A673 (cell line): ENCODE results near the gene MSH3. TPM values are rescaled to one million over a fixed set of nuclear protein-coding genes. Genes with fewer than 3 reads are reported as not detected.
"Not testable (repeated sequence)": the region's sequence is repeated elsewhere in the genome, so short reads cannot be mapped to it uniquely, and the experiment has no call there.

Source experiments
- BruUV-seq: library from RNA; stranded (reverse); fragments of 400-500 nt; replicated peaks from 2 replicates; lab custom pipeline; 2021; lab: Mats Ljungman, UMichigan
- CTCF ChIA-PET: fragments of 300-600 bp; sonication (Branson Sonifier 250); formaldehyde crosslinking; loops from one replicate; lab custom pipeline; 2022; ENCODE audit warnings: antibody characterized with exemption; lab: Charles Lee
- POLR2A ChIA-PET: fragments of 300-600 bp; sonication (Branson Sonifier 250); formaldehyde crosslinking; loops from one replicate; lab custom pipeline; 2022; ENCODE audit warnings: antibody characterized with exemption; ENCODE audit not compliant: low non-redundant PET; lab: Charles Lee
- DNase-seq: peaks from one replicate; pipeline ENCODE4 v3.0.0-alpha.2; 2015; ENCODE audit warnings: low spot score
- H3K27ac ChIP-seq: fragments of 200-600 bp; sonication (generic); 2 replicates; pipeline ENCODE4 v1.5.1; 2016; ENCODE audit warnings: mixed run types, low read depth, mild to moderate bottlenecking, mixed read lengths, antibody characterized with exemption, low read length; ENCODE audit not compliant: poor library complexity, severe bottlenecking
- H3K27me3 ChIP-seq: fragments of 200-600 bp; sonication (generic); replicated peaks from 2 replicates; pipeline ENCODE4 v1.6.1; 2017; ENCODE audit warnings: mixed run types, low read depth, mild to moderate bottlenecking, mixed read lengths, antibody characterized with exemption, low read length; ENCODE audit not compliant: insufficient read depth, poor library complexity
- H3K36me3 ChIP-seq: fragments of 200-600 bp; sonication (generic); 2 replicates; pipeline ENCODE4 v1.6.1; 2016; ENCODE audit warnings: mixed run types, mild to moderate bottlenecking, mixed read lengths, antibody characterized with exemption, low read length; ENCODE audit not compliant: insufficient read depth, poor library complexity, severe bottlenecking
- H3K4me1 ChIP-seq: fragments of 200-600 bp; sonication (generic); 2 replicates; pipeline ENCODE4 v1.6.1; 2017; ENCODE audit warnings: mixed run types, mild to moderate bottlenecking, mixed read lengths, antibody characterized with exemption, low read length; ENCODE audit not compliant: insufficient read depth, poor library complexity, severe bottlenecking
- H3K4me3 ChIP-seq: fragments of 200-600 bp; sonication (generic); 2 replicates; pipeline ENCODE4 v1.5.1; 2016; ENCODE audit warnings: low read depth, mixed run types, mild to moderate bottlenecking, mixed read lengths, low read length; ENCODE audit not compliant: poor library complexity, severe bottlenecking
- H3K9me3 ChIP-seq: fragments of 200-600 bp; sonication (generic); 2 replicates; pipeline ENCODE4 v1.6.1; 2016; ENCODE audit warnings: mixed run types, low read depth, mild to moderate bottlenecking, mixed read lengths, antibody characterized with exemption, low read length; ENCODE audit not compliant: poor library complexity, severe bottlenecking
- EZH2 ChIP-seq: fragments of 200-600 bp; sonication (generic); IDR thresholded peaks from 2 replicates; pipeline ENCODE4 v1.6.1; 2017; ENCODE audit warnings: borderline replicate concordance, low read depth, mild to moderate bottlenecking, mixed read lengths, antibody characterized with exemption, low read length; ENCODE audit not compliant: poor library complexity, severe bottlenecking
- intact Hi-C: fragments of 100-400 bp; cut with micrococcal nuclease; formaldehyde crosslinking; loops from one replicate; pipeline ENCODE4 v1.10.0; 2022; ENCODE audit not compliant: unreplicated experiment
- total RNA-seq: library from RNA; stranded (reverse); gene quantifications from 2 replicates; pipeline ENCODE4 v1.2.3, GENCODE V29; 2021
- TF ChIP-seq, protein P1 (sequence below): fragments of 300-800, 200-600 bp; sonication (generic); conservative IDR thresholded peaks from 2 replicates; pipeline ENCODE4 v1.5.1; 2017; ENCODE audit warnings: low read depth, mild to moderate bottlenecking, antibody characterized with exemption, low read length, moderate library complexity, mixed read lengths

The MSH3 gene
- total RNA-seq, 1 experiment from 2014 or later = 16.2 TPM

DNA sequence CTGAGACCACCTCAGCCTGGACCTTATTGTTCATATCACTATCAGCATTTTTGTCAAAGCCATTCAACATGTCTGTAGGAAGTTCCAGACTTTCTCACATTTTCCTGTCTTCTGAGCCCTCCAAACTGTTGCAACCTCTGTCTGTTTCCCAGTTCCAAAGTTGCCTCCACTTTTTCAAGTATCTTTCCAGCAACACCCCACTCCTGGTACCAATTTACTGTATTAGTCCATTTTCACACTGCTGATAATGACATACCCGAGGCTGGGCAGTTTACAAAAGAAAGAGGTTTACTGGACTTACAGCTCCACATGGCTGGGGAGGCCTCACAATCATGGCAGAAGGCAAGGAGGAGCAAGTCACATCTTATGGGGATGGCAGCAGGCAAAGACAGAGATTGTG lies 195.7 kb downstream of the MSH3 start:
- H3K9me3 ChIP-seq, DNase-seq, H3K4me3 ChIP-seq, H3K4me1 ChIP-seq, POLR2A ChIA-PET, H3K36me3 ChIP-seq, CTCF ChIA-PET, H3K27ac ChIP-seq, intact Hi-C loops, H3K27me3 ChIP-seq, BruUV-seq: not testable (repeated sequence)

DNA sequence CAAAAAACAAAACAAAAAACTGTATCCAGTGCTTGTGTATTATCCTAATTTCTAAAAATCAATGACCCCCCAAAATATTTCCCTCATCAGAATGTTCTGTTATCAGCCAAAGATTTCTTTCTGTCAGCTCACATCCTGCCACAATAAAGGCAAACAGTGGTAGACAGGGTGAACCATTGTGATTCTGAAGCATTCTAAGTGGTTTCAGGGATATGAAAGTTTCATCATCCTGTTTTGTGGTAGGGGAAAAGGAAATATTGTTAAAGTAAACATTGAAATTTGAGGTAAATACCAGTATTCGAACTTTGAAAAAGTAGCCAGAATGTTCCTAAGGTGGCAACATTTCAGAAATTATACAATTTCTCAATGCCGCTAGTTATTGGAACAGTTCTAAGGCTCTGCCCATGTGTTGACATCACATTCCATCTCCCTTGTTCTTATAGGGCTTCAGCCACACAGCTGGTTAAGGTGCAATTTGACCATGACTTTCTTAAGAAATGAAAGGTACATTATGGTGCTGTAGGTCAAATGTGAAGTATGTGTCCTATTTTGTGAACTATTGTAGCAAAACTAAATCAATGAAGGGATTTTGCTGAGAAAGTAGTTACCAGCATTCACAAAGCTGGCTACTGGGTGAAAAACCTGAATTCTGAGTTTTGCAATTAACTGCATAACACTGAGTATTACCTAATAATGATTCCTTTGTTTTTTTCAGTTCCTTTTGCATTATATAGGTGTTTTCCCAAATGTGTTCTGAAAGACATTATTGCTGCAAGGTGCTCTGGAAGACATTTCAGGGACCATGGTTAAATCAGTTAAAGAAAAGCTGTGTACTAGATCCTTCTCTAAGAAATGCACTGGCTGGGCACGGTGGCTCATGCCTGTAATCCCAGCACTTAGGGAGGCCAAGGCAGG lies 198.1 kb downstream of the MSH3 start:
- DNase-seq = no peak
- ChIA-PET CTCF (no interaction called here), POLR2A (no interaction called here)
- TF ChIP-seq, protein P1, sequence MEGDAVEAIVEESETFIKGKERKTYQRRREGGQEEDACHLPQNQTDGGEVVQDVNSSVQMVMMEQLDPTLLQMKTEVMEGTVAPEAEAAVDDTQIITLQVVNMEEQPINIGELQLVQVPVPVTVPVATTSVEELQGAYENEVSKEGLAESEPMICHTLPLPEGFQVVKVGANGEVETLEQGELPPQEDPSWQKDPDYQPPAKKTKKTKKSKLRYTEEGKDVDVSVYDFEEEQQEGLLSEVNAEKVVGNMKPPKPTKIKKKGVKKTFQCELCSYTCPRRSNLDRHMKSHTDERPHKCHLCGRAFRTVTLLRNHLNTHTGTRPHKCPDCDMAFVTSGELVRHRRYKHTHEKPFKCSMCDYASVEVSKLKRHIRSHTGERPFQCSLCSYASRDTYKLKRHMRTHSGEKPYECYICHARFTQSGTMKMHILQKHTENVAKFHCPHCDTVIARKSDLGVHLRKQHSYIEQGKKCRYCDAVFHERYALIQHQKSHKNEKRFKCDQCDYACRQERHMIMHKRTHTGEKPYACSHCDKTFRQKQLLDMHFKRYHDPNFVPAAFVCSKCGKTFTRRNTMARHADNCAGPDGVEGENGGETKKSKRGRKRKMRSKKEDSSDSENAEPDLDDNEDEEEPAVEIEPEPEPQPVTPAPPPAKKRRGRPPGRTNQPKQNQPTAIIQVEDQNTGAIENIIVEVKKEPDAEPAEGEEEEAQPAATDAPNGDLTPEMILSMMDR = no peak
- TF ChIP-seq EZH2 = no peak
- no peaks in the 10 kb centered on the region for H3K36me3 ChIP-seq
- no TSS peak for BruUV-seq
- no peaks in the 10 kb centered on the region for H3K27me3 ChIP-seq
- no peak overlapping the region for H3K27ac ChIP-seq
- H3K9me3 ChIP-seq = peaks cover 7% of the 10 kb centered on the region
- H3K4me1 ChIP-seq = no peaks in the 10 kb centered on the region
- intact Hi-C loops = no loop called here
- H3K4me3 ChIP-seq = no peak overlapping the region

DNA sequence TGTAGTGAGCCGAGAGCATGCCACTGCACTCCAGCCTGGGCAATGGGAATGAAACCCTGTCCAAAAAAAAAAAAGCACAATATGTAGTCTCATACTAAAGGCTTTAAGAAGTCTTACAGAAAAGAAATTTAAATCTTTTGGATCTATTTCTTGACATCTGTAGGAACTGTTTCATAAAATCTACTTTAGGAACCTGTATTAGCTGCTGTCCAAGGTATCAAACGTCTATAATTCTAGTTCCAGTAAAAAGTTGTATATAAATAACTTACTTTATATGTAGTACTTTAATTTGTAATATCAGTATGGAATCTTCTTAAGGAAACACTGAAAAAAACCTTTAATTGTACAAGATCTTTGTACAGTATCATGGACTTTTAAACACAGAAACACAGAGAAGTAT lies 199.0 kb downstream of the MSH3 start:
- Histone ChIP-seq H3K4me1 (no peaks in the 10 kb centered on the region), H3K36me3 (no peaks in the 10 kb centered on the region), H3K27ac (no peak overlapping the region), H3K27me3 (no peaks in the 10 kb centered on the region), H3K4me3 (no peak overlapping the region), H3K9me3 (peaks cover 7% of the 10 kb centered on the region)
- ChIA-PET POLR2A (no interaction called here), CTCF (no interaction called here)
- intact Hi-C loops = no loop called here
- no TSS peak for BruUV-seq
- DNase-seq = no peak
- no peak for TF ChIP-seq EZH2
- TF ChIP-seq, protein P1 = no peak
